BE2C (cell line): Measurements from ENCODE around the gene RNF41.

Experiments
- DNase-seq: peaks from one replicate; pipeline ENCODE4 v3.0.0-alpha.2; 2020
- H3K27me3 ChIP-seq: fragments of 250-450 bp; sonication (Bioruptor Pico); 2 replicates; pipeline ENCODE4 v1.5.1; 2020; ENCODE audit warnings: mild to moderate bottlenecking
- H3K36me3 ChIP-seq: fragments of 250-450 bp; sonication (Bioruptor Pico); 2 replicates; pipeline ENCODE4 v1.5.1; 2020; ENCODE audit warnings: mild to moderate bottlenecking
- H3K4me1 ChIP-seq: fragments of 250-450 bp; sonication (Bioruptor Pico); 2 replicates; pipeline ENCODE4 v1.5.1; 2020
- H3K4me3 ChIP-seq: 2 replicates; pipeline ENCODE4 v1.5.1; 2011; ENCODE audit warnings: low read depth, low read length
- H3K9me3 ChIP-seq: fragments of 250-450 bp; sonication (Bioruptor Pico); 2 replicates; pipeline ENCODE4 v1.5.1; 2020
- TF ChIP-seq, protein P1 (sequence below): IDR thresholded peaks from 2 replicates; pipeline ENCODE4 v1.5.1; 2012; ENCODE audit warnings: mild to moderate bottlenecking, low read depth, low read length

The RNF41 gene

DNA sequence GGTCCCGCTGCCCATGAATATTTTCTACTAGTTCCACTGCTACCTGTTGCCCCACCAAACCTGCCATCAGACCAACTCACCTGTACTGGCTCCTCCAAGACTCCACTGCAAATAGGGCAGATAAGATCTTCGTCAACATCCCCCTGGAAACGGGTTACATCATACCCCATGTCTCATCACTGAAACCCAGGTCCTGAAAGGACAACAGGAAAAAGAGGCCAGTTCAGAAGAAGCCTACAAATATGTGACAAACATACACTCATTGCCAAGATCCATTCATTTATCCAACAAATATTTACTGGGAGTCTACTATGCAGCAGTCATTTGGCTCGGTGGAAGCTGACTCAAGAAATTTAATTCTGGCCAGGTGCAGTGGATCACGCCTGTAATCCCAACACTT lies 7.8 kb downstream of the RNF41 start:
- H3K9me3 ChIP-seq = no peaks in the 10 kb centered on the region
- H3K4me3 ChIP-seq = no peak overlapping the region
- H3K36me3 ChIP-seq = peaks cover 47% of the 10 kb centered on the region
- TF ChIP-seq, protein P1, sequence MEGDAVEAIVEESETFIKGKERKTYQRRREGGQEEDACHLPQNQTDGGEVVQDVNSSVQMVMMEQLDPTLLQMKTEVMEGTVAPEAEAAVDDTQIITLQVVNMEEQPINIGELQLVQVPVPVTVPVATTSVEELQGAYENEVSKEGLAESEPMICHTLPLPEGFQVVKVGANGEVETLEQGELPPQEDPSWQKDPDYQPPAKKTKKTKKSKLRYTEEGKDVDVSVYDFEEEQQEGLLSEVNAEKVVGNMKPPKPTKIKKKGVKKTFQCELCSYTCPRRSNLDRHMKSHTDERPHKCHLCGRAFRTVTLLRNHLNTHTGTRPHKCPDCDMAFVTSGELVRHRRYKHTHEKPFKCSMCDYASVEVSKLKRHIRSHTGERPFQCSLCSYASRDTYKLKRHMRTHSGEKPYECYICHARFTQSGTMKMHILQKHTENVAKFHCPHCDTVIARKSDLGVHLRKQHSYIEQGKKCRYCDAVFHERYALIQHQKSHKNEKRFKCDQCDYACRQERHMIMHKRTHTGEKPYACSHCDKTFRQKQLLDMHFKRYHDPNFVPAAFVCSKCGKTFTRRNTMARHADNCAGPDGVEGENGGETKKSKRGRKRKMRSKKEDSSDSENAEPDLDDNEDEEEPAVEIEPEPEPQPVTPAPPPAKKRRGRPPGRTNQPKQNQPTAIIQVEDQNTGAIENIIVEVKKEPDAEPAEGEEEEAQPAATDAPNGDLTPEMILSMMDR = no peak
- no peaks in the 10 kb centered on the region for H3K27me3 ChIP-seq
- no peaks in the 10 kb centered on the region for H3K4me1 ChIP-seq
- no peak for DNase-seq

DNA sequence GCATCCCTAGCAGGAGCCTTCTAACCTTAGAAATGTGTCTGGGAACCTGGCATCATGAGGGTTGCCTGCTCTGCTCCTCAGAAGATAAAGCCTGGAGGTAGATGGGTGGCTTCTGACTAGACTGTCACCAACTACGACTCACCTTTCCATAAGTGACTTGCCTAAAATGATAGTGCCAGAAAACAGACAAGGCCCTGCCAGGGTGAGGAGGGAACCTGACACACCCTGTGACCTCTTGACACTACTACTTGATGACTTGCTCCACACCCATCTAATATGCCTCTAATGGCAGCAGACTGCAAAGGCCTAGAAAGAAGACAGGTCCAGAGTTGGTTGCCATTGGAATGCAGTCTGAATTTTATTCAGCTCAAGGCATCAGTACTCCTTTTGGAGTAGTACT lies 9.4 kb downstream of the RNF41 start:
- no peaks in the 10 kb centered on the region for H3K9me3 ChIP-seq
- no peak for DNase-seq
- H3K4me3 ChIP-seq = no peak overlapping the region
- peaks cover 55% of the 10 kb centered on the region for H3K36me3 ChIP-seq
- no peaks in the 10 kb centered on the region for H3K4me1 ChIP-seq
- TF ChIP-seq, protein P1 = no peak
- H3K27me3 ChIP-seq = no peaks in the 10 kb centered on the region

DNA sequence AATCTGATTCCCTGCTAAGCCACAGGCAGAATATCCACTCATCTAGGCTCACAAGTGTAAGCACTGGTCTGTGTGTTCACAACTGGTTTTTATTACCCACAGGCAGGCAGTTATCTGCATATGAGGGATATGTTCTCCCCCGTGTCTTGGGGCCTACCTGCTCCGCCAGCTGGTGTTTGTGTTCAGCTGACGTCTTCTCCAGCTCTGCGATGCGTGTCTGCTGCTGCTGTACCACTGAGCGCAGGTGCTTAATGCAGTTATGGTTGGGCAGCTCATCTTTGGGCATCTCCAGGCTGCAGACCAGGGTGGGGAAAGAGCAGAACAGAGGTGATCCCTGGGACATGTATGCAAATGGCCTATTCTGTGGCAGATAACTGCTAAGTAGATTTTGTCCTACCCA lies 13.7 kb downstream of the RNF41 start:
- no peak for DNase-seq
- TF ChIP-seq, protein P1 = no peak
- peaks cover 44% of the 10 kb centered on the region for H3K36me3 ChIP-seq

DNA sequence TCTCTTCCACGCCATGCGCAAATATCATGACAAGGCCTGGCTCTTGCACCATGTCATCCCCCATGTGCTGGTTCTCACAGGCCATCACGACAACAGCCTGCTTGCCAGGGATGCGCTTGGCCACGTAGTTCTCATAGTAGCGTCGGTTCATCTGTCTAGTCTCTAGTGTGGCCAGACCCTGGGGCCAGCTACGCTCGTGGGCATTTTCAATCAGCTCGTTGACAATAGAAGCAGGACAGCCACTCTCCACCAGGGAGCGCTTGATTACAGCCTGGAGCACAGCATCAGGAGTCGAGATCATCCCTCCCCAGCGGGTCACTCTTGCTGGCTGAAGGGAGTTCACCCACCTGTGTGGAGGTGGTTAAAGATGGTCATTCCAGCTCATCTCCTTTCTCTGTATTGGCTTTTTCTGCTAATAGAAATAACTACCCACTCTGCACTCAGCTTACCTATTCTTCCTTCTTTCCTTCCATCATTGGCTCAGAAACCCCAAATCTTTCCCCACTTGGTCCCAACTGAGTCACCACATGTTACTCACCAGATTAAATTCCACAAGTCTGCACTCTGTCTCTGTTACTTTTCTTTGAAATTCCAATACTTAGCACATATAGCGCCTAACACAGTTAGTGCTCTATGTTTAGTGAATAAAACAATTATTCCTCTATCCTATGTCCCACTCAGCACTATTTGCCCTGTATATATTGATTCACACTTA lies 15.1 kb downstream of the RNF41 start:
- no peaks in the 10 kb centered on the region for H3K4me1 ChIP-seq
- H3K27me3 ChIP-seq = no peaks in the 10 kb centered on the region
- TF ChIP-seq, protein P1 = peak; percentile 87
- peaks cover 31% of the 10 kb centered on the region for H3K36me3 ChIP-seq
- no peak overlapping the region for H3K4me3 ChIP-seq
- no peaks in the 10 kb centered on the region for H3K9me3 ChIP-seq
- peak; percentile 79 for DNase-seq

More for the DNA sequence above, 13.7 kb downstream of the RNF41 start:
- Histone ChIP-seq H3K9me3 (no peaks in the 10 kb centered on the region), H3K27me3 (no peaks in the 10 kb centered on the region), H3K4me1 (no peaks in the 10 kb centered on the region), H3K4me3 (no peak overlapping the region)

DNA sequence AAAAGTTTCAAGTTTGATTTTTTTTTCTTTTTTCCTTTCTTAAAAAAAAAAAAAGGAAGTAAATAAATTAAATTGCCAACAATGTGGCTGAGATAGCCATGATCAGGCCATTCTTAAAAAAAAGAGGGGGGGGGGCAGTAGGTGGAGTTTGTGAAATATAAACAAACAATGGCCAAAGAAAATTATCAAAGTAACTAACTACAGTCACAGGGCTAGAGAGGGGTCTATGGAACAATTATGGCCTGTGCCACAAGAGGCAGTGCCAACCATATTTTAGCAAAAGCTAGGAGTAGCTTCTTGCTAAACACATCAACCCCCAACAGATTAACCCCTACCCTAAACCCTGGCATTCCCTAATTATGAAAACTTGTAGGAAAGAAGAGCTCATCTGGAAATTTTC lies 16.3 kb downstream of the RNF41 start:
- no peaks in the 10 kb centered on the region for H3K9me3 ChIP-seq
- TF ChIP-seq, protein P1 = 0 out of 2 replicates have a peak, but pooled peaks have one; percentile 13
- no peak for DNase-seq
- peaks cover 25% of the 10 kb centered on the region for H3K36me3 ChIP-seq
- H3K27me3 ChIP-seq = no peaks in the 10 kb centered on the region
- no peak overlapping the region for H3K4me3 ChIP-seq
- H3K4me1 ChIP-seq = no peaks in the 10 kb centered on the region

DNA sequence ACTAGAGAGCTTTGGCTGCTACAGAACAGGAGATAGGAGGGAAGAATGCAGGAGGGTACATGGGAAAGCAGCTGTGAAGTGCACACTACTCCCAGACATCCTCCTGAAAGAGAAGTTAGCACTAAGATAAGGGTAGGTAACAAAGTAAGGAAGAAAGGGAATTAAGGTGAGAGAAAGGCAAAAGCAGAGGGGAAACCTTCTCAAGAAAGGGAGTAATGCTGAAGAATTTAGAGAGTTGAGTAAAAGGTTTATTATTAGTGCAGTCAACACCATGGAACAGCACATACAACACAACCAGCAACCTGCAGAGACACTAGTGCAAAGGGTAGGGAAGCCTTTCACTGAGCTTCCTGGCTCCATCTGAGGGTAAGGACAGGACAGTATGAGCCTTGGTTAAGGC lies 17.4 kb downstream of the RNF41 start:
- no peaks in the 10 kb centered on the region for H3K27me3 ChIP-seq
- H3K36me3 ChIP-seq = peaks cover 15% of the 10 kb centered on the region
- H3K4me3 ChIP-seq = no peak overlapping the region
- TF ChIP-seq, protein P1 = no peak
- H3K9me3 ChIP-seq = no peaks in the 10 kb centered on the region
- H3K4me1 ChIP-seq = no peaks in the 10 kb centered on the region
- no peak for DNase-seq
